ENCODE results near the gene STKLD1. TPM values are rescaled to one million over a fixed set of nuclear protein-coding genes. Genes with fewer than 3 reads are reported as not detected.
"Not testable (repeated sequence)": the region's sequence is repeated elsewhere in the genome, so short reads cannot be mapped to it uniquely, and the experiment has no call there.

Gene STKLD1
- total RNA-seq, 1 experiment from 2014 or later: 3.4 TPM

DNA sequence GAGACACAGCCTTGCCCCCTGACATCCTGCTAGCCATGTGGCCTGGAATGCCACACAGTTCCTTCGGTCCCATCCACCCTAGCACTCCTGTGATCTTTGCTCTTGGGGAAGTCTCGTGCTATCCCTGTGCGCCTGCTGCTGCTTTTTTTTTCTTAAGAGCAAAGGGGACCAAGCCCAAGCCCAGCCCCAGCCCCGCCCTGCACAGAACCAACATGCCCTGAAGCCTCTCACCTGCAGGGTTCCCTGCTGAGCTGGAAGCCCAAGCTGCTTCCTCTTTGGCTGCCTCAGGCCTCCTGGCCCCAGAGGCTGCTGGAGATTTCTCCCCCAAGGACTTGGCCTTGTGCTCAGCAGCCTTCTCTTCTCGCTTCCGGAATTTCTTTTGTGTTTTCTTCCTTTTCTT is 42.0 kb upstream of the STKLD1 start:
- Histone ChIP-seq H3K27me3 (replicated peaks; ENCODE audit: control insufficient read depth, insufficient read depth, low read length) (no peaks in the 10 kb centered on the region), H3K4me1 (peaks cover 6% of the 10 kb centered on the region; the same call in 1 of the 2 replicates), H3K4me3 (ENCODE audit: low read depth, low read length) (no peak overlapping the region), H3K9me3 (no peaks in the 10 kb centered on the region), H3K36me3 (ENCODE audit: control insufficient read depth, insufficient read depth, low read length) (peaks cover 13% of the 10 kb centered on the region)
- no peaks in the 10 kb centered on the region for H3K27me3 Mint-ChIP-seq (ENCODE audit: insufficient read depth, unreplicated experiment)
- peak overlapping the region; percentile 93 for H3K4me3 Mint-ChIP-seq (ENCODE audit: unreplicated experiment)
- no peak overlapping the region for H3K27ac Mint-ChIP-seq (ENCODE audit: unreplicated experiment)
- intact Hi-C loops (cut with micrococcal nuclease; ENCODE audit: unreplicated experiment): no loop called here
- BruUV-seq (replicated peaks): no TSS peak
- H3K4me1 Mint-ChIP-seq (ENCODE audit: low read depth, unreplicated experiment): no peaks in the 10 kb centered on the region
- H3K9me3 Mint-ChIP-seq (ENCODE audit: unreplicated experiment): no peaks in the 10 kb centered on the region
- ChIA-PET POLR2A (no interaction called here), CTCF (interaction anchor here (4.4 kb wide), 1 partner anchor 147 kb away, joined by 20 read pairs; no protein-coding TSS in a partner anchor)
- peaks cover 79% of the 10 kb centered on the region for H3K36me3 Mint-ChIP-seq (ENCODE audit: insufficient read depth, unreplicated experiment)
- TF ChIP-seq, protein P1, sequence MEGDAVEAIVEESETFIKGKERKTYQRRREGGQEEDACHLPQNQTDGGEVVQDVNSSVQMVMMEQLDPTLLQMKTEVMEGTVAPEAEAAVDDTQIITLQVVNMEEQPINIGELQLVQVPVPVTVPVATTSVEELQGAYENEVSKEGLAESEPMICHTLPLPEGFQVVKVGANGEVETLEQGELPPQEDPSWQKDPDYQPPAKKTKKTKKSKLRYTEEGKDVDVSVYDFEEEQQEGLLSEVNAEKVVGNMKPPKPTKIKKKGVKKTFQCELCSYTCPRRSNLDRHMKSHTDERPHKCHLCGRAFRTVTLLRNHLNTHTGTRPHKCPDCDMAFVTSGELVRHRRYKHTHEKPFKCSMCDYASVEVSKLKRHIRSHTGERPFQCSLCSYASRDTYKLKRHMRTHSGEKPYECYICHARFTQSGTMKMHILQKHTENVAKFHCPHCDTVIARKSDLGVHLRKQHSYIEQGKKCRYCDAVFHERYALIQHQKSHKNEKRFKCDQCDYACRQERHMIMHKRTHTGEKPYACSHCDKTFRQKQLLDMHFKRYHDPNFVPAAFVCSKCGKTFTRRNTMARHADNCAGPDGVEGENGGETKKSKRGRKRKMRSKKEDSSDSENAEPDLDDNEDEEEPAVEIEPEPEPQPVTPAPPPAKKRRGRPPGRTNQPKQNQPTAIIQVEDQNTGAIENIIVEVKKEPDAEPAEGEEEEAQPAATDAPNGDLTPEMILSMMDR (IDR thresholded peaks at IDR 0.05; ENCODE audit: insufficient read depth in 1 of 2, low read depth in 1 of 2, low read length in 1 of 2, severe bottlenecking in 1 of 2, unreplicated experiment in 1 of 2): no peak
- DNase-seq: peak in 1 of 2 experiments; percentile 53

DNA sequence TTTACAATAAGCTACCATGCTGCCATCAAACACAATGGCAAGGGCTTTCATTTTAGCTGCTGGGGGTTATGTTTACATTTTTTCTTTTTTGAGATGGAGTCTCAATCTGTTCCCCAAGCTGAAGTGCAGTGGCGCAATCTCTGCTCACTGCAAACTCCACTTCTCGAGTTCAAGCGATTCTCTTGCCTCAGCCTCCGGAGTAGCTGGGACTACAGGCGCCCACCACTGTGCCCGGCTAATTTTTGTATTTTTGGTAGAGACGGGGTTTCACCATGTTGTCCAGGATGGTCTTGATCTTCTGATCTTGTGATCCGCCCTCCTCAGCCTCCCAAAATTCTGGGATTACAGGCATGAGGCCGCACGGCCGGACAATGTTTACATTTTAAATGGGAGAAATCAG is 41.3 kb upstream of the STKLD1 start:
- intact Hi-C loops (cut with micrococcal nuclease; ENCODE audit: unreplicated experiment); H3K9me3 Mint-ChIP-seq (ENCODE audit: unreplicated experiment); H3K4me1 ChIP-seq; H3K4me1 Mint-ChIP-seq (ENCODE audit: low read depth, unreplicated experiment); H3K27me3 Mint-ChIP-seq (ENCODE audit: insufficient read depth, unreplicated experiment); H3K9me3 ChIP-seq; H3K27me3 ChIP-seq (replicated peaks; ENCODE audit: control insufficient read depth, insufficient read depth, low read length); BruUV-seq (replicated peaks): not testable (repeated sequence)
- DNase-seq: peak in 1 of 2 experiments; percentile 11
- Histone ChIP-seq H3K36me3 (ENCODE audit: control insufficient read depth, insufficient read depth, low read length) (peaks cover 13% of the 10 kb centered on the region), H3K4me3 (ENCODE audit: low read depth, low read length) (peak overlapping the region; percentile 57)
- Mint-ChIP-seq H3K36me3 (ENCODE audit: insufficient read depth, unreplicated experiment) (peaks cover 85% of the 10 kb centered on the region), H3K4me3 (ENCODE audit: unreplicated experiment) (peak overlapping the region; percentile 93), H3K27ac (ENCODE audit: unreplicated experiment) (peak overlapping the region; percentile 95)
- POLR2A ChIA-PET: interaction anchor here (1.2 kb wide), 1 partner anchor 13 kb away, joined by 4 read pairs; the partner anchor contains the start of genes MED22 and RPL7A
- CTCF ChIA-PET: interaction anchor here (0.6 to 4.4 kb wide), 2 partner anchors 148 to 418 kb away, joined by 9 to 20 read pairs; no protein-coding TSS in a partner anchor

DNA sequence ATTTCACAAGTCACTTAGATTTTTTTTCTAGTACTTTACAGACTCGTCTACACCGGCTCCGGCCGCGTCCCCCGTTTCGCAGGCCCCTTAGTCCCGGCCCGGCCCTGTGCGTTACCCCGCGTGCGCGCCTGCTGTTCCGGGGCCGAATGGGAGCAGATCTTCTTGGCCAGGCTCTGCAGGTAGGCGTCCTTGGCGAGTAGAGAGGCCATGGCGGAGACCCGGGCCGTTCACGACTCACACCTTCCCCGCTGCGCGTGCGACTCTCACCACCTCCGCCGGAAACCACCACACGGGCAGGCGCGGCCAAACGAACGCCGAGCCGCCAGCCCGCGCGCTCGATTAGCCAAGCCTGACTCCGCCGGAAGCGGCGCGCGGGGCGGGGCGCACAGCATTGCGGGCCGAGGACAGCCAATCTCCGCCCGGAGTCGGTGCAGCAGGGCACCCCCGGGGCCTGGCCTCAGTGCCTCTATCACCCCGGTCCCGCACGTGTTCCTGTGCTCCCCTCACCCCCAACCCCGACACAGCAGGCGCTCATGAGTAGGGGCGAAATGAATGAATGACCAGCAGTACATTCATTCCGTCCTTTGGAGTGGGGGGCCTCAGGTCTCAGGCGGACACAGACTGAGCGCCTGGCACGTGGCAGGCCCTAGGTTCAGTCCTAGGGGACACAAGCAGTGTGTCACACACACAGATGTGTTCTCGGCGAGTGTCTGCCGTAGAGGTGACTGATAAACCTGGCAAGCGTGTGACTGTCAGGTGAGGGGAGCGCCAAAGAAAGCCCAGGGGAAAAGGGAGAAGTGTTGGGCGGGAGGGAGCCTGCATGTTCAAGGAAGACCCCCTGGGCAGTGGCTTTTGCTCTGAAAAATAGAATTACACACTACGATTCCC is 40.0 kb upstream of the STKLD1 start, which contains the start of gene SURF6:
Gene SURF6 (minus strand): TSS at position 265 of the 888 bp plus-strand sequence. CDS start 56 bp downstream, at position 209.
- Mint-ChIP-seq H3K27me3 (ENCODE audit: insufficient read depth, unreplicated experiment) (no peaks in the 10 kb centered on the region), H3K36me3 (ENCODE audit: insufficient read depth, unreplicated experiment) (peaks cover 89% of the 10 kb centered on the region), H3K9me3 (ENCODE audit: unreplicated experiment) (no peaks in the 10 kb centered on the region), H3K4me1 (ENCODE audit: low read depth, unreplicated experiment) (no peaks in the 10 kb centered on the region), H3K4me3 (ENCODE audit: unreplicated experiment) (peak within 1 kb of the TSS; percentile 93), H3K27ac (ENCODE audit: unreplicated experiment) (peak within 1 kb of the TSS; percentile 95)
- peaks cover 6% of the 10 kb centered on the region; the same call in 1 of the 2 replicates for H3K4me1 ChIP-seq
- peak within 1 kb of the TSS; percentile 57 for H3K4me3 ChIP-seq (ENCODE audit: low read depth, low read length)
- ChIA-PET CTCF (interaction anchor here (0.7 to 4.4 kb wide), 2 partner anchors 81 to 149 kb away, joined by 3 to 20 read pairs; partner anchors contain the start of gene REXO4), POLR2A (interaction anchor here (0.7 to 0.9 kb wide), 4 partner anchors 17 to 458 kb away, joined by 3 to 5 read pairs (median 4); no protein-coding TSS in a partner anchor)
- no peaks in the 10 kb centered on the region for H3K9me3 ChIP-seq
- no peaks in the 10 kb centered on the region for H3K27me3 ChIP-seq (replicated peaks; ENCODE audit: control insufficient read depth, insufficient read depth, low read length)
- peaks cover 10% of the 10 kb centered on the region for H3K36me3 ChIP-seq (ENCODE audit: control insufficient read depth, insufficient read depth, low read length)
- intact Hi-C loops (cut with micrococcal nuclease; ENCODE audit: unreplicated experiment): no loop called here
- TSS peak; percentile 90 for BruUV-seq (replicated peaks)
- TF ChIP-seq, protein P1 (IDR thresholded peaks at IDR 0.05; ENCODE audit: insufficient read depth in 1 of 2, low read depth in 1 of 2, low read length in 1 of 2, severe bottlenecking in 1 of 2, unreplicated experiment in 1 of 2): no peak
- peak; percentile 92 to 95 for DNase-seq
